ENCODE results near the gene PIGQ. TPM values are rescaled to one million over a fixed set of nuclear protein-coding genes. Genes with fewer than 3 reads are reported as not detected.

The PIGQ gene
- total and polyA plus RNA-seq, 2 of the 13 experiments (the other 11 are each of a cell fraction or from before 2014, with no cell fraction given) = 7.7 to 19.7 TPM

GRCh38 chr16:585351-585750 is 15.6 kb downstream of the PIGQ start (continued):
- TF ChIP-seq ZBTB46 (CRISPR knock-in tag; IDR thresholded peaks at IDR 0.05; ENCODE audit: borderline replicate concordance) (no peak), PATZ1 (CRISPR knock-in tag; IDR thresholded peaks at IDR 0.05) (peak; percentile 65), YY1 (IDR thresholded peaks at IDR 0.05; ENCODE audit: insufficient read depth, insufficient replicate concordance, low read depth, low read length) (no peak), ZBTB14 (CRISPR knock-in tag; IDR thresholded peaks at IDR 0.05) (no peak), ZBED4 (CRISPR knock-in tag; IDR thresholded peaks at IDR 0.05; ENCODE audit: borderline replicate concordance) (no peak), ZNF362 (CRISPR knock-in tag; IDR thresholded peaks at IDR 0.05; ENCODE audit: borderline replicate concordance) (no peak), HIVEP1 (CRISPR knock-in tag; IDR thresholded peaks at IDR 0.05) (peak; percentile 57; the same call in 1 of the 2 replicates), ZNF446 (CRISPR knock-in tag; IDR thresholded peaks at IDR 0.05) (no peak), GABPB1 (CRISPR knock-in tag; IDR thresholded peaks at IDR 0.05) (no peak; the same call in 1 of the 2 replicates), PAXIP1 (CRISPR knock-in tag; conservative IDR thresholded peaks at IDR 0.05) (peak; percentile 34; the same call in 1 of the 2 replicates), ZNF282 (IDR thresholded peaks at IDR 0.05; ENCODE audit: partially characterized antibody) (no peak), ZBTB21 (CRISPR knock-in tag; IDR thresholded peaks at IDR 0.05) (no peak), GMEB2 (CRISPR knock-in tag; IDR thresholded peaks at IDR 0.05; ENCODE audit: low read depth) (no peak)

Data from HepG2 (cell line).